HL-60 (cell line): ENCODE data around the gene CD37.

Source experiments
- DNase-seq, 2 experiments: peaks; one replicate each; pipeline ENCODE4 v3.0.0-alpha.2; 2010 to 2020; ENCODE audit warnings: low read depth in 1 of 2, low spot score in 1 of 2
- H3K27ac ChIP-seq: fragments of 250-450 bp; sonication (Bioruptor Pico); replicated peaks from 2 replicates; pipeline ENCODE4 v1.5.1; 2020; ENCODE audit warnings: mild to moderate bottlenecking, moderate library complexity
- H3K27me3 ChIP-seq: fragments of 250-450 bp; sonication (Bioruptor Pico); 2 replicates; pipeline ENCODE4 v1.5.1; 2021; ENCODE audit warnings: mild to moderate bottlenecking, moderate library complexity; ENCODE audit not compliant: insufficient read depth, poor library complexity, severe bottlenecking
- H3K4me3 ChIP-seq: replicated peaks from 2 replicates; pipeline ENCODE4 v1.5.1; 2011; ENCODE audit warnings: mild to moderate bottlenecking, control low read depth, low read length; ENCODE audit not compliant: insufficient read depth
- GABPA ChIP-seq: IDR thresholded peaks from 2 replicates; pipeline ENCODE4 v1.6.1; 2012; ENCODE audit warnings: low read depth
- POLR2AphosphoS5 ChIP-seq: IDR thresholded peaks from 2 replicates; pipeline ENCODE4 v1.6.1; 2012; ENCODE audit warnings: low read depth
- REST ChIP-seq: IDR thresholded peaks from 2 replicates; pipeline ENCODE4 v1.6.1; 2012; ENCODE audit warnings: low read depth; ENCODE audit not compliant: insufficient replicate concordance
- SPI1 ChIP-seq: IDR thresholded peaks from 2 replicates; pipeline ENCODE4 v1.6.1; 2012; ENCODE audit warnings: low read depth, mild to moderate bottlenecking, borderline replicate concordance
- TF ChIP-seq, protein P1 (sequence below): IDR thresholded peaks from one replicate; pipeline ENCODE4 v1.5.1; 2011; ENCODE audit warnings: low read length, control low read depth, inconsistent platforms; ENCODE audit not compliant: insufficient read depth

The CD37 gene

DNA sequence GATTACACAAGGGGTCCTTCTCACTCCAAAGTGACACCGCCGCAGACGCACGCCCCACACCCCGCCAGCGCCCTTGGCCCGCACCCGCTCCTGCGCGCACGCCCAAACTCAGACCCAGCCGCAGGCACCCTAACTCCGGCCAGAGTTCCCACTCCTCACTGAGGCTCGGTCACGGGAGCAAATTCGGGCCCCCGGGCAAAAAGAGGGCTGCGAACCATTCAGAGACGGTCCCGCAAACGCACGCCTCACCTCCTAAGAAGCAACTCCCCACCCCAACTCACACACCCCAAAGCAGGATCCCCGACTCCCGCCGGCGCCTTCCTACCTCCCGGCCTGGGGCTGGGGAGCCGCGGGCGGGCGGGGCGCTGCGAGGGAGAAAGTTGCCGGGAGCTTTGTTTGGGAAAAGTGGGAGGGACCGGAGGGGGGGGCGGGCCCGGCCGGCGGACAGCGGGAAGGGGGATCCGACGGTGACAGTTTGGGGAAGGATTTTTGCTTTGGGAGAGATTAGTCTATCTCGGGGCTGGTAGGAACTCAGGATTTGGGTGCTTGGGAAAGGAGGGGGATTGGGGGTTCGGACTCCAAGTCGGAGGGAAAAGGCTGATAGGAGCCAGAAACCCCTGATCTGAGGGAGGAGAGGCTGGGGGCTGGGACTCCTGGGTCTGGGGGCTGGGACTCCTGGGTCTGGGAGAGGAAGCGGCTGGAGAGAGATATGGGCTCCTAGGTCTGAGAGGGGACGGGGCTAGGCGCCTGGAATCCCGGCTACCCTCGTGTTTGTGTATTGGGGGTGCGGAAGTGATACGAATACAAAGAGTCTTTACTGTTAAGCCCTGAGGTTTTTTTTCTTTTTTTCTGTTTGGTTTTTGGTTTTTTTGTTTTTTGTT, 27.1 kb downstream of the CD37 start, which contains the start of gene TEAD2:
TSS of gene TEAD2 (minus strand) at position 369 of the 881 bp plus-strand sequence. CDS start 2,341 bp downstream, outside the sequence.
- H3K4me3 ChIP-seq, result no peak within 1 kb of the TSS; the same call in 1 of the 2 replicates
- H3K27me3 ChIP-seq, result peaks cover 26% of the 10 kb centered on the region
- no peak within 1 kb of the TSS for H3K27ac ChIP-seq
- no peak for TF ChIP-seq POLR2AphosphoS5
- TF ChIP-seq SPI1, result no peak
- TF ChIP-seq GABPA, result no peak
- no peak for TF ChIP-seq REST
- TF ChIP-seq, protein P1, sequence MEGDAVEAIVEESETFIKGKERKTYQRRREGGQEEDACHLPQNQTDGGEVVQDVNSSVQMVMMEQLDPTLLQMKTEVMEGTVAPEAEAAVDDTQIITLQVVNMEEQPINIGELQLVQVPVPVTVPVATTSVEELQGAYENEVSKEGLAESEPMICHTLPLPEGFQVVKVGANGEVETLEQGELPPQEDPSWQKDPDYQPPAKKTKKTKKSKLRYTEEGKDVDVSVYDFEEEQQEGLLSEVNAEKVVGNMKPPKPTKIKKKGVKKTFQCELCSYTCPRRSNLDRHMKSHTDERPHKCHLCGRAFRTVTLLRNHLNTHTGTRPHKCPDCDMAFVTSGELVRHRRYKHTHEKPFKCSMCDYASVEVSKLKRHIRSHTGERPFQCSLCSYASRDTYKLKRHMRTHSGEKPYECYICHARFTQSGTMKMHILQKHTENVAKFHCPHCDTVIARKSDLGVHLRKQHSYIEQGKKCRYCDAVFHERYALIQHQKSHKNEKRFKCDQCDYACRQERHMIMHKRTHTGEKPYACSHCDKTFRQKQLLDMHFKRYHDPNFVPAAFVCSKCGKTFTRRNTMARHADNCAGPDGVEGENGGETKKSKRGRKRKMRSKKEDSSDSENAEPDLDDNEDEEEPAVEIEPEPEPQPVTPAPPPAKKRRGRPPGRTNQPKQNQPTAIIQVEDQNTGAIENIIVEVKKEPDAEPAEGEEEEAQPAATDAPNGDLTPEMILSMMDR, result no peak
- DNase-seq, result no peak

GRCh38 chr19:49362929-49363267, 27.7 kb downstream of the CD37 start:
- Histone ChIP-seq H3K4me3 (no peak overlapping the region), H3K27me3 (peaks cover 26% of the 10 kb centered on the region), H3K27ac (no peak overlapping the region)
- no peak for DNase-seq
- TF ChIP-seq GABPA (no peak), SPI1 (no peak), REST (no peak), POLR2AphosphoS5 (no peak)
- TF ChIP-seq, protein P1, result no peak

- DNase-seq, result peak in 1 of 2 experiments; percentile 55
- no peak within 1 kb of the TSS; the same call in 1 of the 2 replicates for H3K4me3 ChIP-seq
- H3K27ac ChIP-seq, result no peak within 1 kb of the TSS
- TF ChIP-seq, protein P1, result no peak
- TF ChIP-seq REST (no peak), POLR2AphosphoS5 (no peak), SPI1 (no peak), GABPA (no peak)
- H3K27me3 ChIP-seq, result peaks cover 26% of the 10 kb centered on the region
Measured at GRCh38 chr19:49363268-49364082, 28.3 kb downstream of the CD37 start, which contains the start of gene DKKL1. DKKL1 (plus strand) TSS chr19:49363877; CDS start chr19:49363999, 122 bp downstream.
